Right lung (tissue), 5 donors: ENCODE data around the gene NUPR2. TPM values are rescaled to one million over a fixed set of nuclear protein-coding genes. Genes with fewer than 3 reads are reported as not detected.
"Not testable (repeated sequence)": the region's sequence is repeated elsewhere in the genome, so short reads cannot be mapped to it uniquely, and the experiment has no call there.

ENCODE experiments used
- DNase-seq, 2 donors: peaks; one replicate each; pipeline ENCODE4 v3.0.0-alpha.2; 2013
- polyA plus RNA-seq, 5 donors: library from polyadenylated mRNA; unstranded; fragments of 120-200 nt; gene quantifications; one replicate each; pipeline versions ENCODE4 v1.2.1 to v1.2.3, GENCODE V29; 2013; ENCODE audit warnings: inconsistent platforms in 1 of 5, low replicate concordance in 1 of 5; ENCODE audit not compliant: insufficient read length in 5 of 5, insufficient read depth in 1 of 5

Gene NUPR2
- polyA plus RNA-seq, 5 donors: 3.5 to 5.5 (median 4.4) TPM

GRCh38 chr7:56091591-56091990 is 24.6 kb downstream of the NUPR2 start:
- DNase-seq: no peak

DNA sequence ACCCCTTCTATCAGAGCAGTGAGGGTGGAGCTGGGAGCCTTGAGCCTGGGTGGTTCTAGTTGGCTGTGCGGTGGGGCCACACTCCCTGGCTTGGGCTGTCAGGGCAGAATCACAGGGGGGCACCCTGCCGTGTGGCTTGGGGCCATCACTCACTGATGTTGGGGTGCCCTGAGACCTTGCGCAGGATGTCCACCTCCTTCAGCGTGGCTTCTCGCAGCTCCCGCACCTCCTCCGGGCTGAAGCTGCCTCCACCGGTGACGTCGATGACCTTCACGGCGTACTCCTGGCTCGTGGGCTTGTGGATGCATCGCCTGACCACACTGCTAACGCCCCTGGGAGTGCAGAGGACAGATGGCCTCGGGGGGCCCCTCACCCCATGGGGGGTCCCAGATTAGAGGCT is 28.8 kb downstream of the NUPR2 start:
- DNase-seq: no peak

- no peak for DNase-seq
Measured at GRCh38 chr7:56086761-56087160, 29.5 kb downstream of the NUPR2 start.

- DNase-seq: peak in 1 of 2 donors; percentile 30
Measured at GRCh38 chr7:56083150-56083785, 32.9 kb downstream of the NUPR2 start.

GRCh38 chr7:56081626-56082340 is 34.4 kb downstream of the NUPR2 start:
- no peak for DNase-seq

GRCh38 chr7:56080726-56081435 is 35.3 kb downstream of the NUPR2 start:
- DNase-seq: not testable (repeated sequence)

DNA sequence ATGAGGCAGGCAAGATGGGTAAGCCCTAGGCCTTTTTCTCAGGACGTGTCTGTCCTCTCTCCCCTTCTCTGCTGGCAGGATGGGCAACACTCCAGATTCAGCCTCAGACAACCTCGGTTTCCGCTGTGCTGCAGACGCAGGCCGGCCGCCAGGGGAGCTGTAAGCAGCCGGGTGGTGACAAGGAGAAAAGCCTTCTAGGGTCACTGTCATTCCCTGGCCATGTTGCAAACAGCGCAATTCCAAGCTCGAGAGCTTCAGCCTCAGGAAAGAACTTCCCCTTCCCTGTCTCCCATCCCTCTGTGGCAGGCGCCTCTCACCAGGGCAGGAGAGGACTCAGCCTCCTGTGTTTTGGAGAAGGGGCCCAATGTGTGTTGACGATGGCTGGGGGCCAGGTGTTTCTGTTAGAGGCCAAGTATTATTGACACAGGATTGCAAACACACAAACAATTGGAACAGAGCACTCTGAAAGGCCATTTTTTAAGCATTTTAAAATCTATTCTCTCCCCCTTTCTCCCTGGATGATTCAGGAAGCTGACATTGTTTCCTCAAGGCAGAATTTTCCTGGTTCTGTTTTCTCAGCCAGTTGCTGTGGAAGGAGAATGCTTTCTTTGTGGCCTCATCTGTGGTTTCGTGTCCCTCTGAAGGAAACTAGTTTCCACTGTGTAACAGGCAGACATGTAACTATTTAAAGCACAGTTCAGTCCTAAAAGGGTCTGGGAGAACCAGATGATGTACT is 36.6 kb downstream of the NUPR2 start:
- DNase-seq: peak; percentile 72 to 76

GRCh38 chr7:56078196-56078595 is 38.0 kb downstream of the NUPR2 start:
- DNase-seq: no peak

DNA sequence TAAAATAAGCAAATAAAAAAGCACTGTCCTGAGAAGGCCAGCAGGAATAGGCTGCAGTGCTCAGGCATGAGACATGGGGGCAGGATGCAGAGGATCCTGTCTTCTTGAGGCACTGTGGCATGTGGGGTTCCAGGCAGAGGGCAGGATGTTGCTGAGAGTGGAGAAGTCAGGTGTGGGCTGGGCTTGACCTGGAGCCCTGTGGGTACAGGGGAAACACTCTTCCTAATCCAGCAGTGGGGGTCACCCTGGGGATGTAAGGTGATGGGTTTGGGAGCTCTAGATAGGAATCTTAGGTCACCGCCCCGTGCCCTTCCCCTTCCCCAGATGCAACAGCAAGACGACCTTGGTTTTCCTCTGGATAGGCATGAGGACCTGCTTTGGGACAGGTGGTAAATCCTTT is 38.5 kb downstream of the NUPR2 start:
- no peak for DNase-seq

DNA sequence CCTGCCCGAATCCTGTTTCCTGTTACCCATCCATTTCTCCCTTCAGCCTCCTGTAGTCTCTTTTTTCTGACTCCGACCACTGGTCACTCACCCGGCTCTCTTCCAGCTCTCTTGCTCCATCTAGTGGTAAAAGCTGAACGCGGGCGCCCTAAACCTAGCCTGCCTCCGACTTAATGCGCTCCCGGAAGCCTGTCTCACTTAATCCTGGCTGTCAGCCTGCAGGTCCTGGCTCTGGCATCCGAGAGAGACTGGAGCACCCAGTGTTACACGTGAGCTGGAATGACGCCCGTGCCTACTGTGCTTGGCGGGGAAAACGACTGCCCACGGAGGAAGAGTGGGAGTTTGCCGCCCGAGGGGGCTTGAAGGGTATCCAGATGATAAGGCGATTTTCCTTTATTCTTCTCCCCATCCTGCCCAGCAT is 41.8 kb downstream of the NUPR2 start:
- DNase-seq: peak; percentile 77 to 80

- DNase-seq: not testable (repeated sequence)
Measured at GRCh38 chr7:56066376-56066775, 49.8 kb downstream of the NUPR2 start.

Other genes with a start within 250 kb of the NUPR2 start
- 10 to 100 TPM in 4 of 5 donors, 1 to 10 TPM in 1; 8.4 to 19.9 (median 16.2) TPM for gene ZNF713, start 229.0 kb downstream of the NUPR2 start, polyA plus RNA-seq
- 10 to 100 TPM; 11.7 to 14.6 (median 13.7) TPM for gene MRPS17, start 164.5 kb downstream of the NUPR2 start, polyA plus RNA-seq
- gene NIPSNAP2, start 151.8 kb downstream of the NUPR2 start, polyA plus RNA-seq: 100 to 1,000 TPM in 1 of 5 donors, 10 to 100 TPM in 4; 81.7 to 101 (median 94.2) TPM
- gene PSPH, start 65.0 kb downstream of the NUPR2 start, polyA plus RNA-seq: 10 to 100 TPM; 15.8 to 31.7 (median 22.4) TPM
- 100 to 1,000 TPM; 190 to 216 (median 206) TPM for gene CCT6A, start 64.7 kb downstream of the NUPR2 start, polyA plus RNA-seq
- 100 to 1,000 TPM in 3 of 5 donors, 10 to 100 TPM in 2; 92.6 to 126 (median 102) TPM for gene SUMF2, start 52.1 kb downstream of the NUPR2 start, polyA plus RNA-seq
- 1 to 10 TPM; 1.6 to 4.3 (median 2.7) TPM for gene PHKG1, start 23.5 kb downstream of the NUPR2 start, polyA plus RNA-seq
- 100 to 1,000 TPM; 199 to 297 (median 229) TPM for gene CHCHD2, start 9.9 kb downstream of the NUPR2 start, polyA plus RNA-seq